NCI-H146 treated with DMSO at 0.1 percent for 48 hours (cell line): ENCODE results near the gene PBRM1.

ENCODE experiments used
- DNase-seq: peaks from one replicate; lab custom pipeline; 2025; ENCODE audit not compliant: unreplicated experiment; lab: John Stamatoyannopoulos, UW

PBRM1 gene

DNA sequence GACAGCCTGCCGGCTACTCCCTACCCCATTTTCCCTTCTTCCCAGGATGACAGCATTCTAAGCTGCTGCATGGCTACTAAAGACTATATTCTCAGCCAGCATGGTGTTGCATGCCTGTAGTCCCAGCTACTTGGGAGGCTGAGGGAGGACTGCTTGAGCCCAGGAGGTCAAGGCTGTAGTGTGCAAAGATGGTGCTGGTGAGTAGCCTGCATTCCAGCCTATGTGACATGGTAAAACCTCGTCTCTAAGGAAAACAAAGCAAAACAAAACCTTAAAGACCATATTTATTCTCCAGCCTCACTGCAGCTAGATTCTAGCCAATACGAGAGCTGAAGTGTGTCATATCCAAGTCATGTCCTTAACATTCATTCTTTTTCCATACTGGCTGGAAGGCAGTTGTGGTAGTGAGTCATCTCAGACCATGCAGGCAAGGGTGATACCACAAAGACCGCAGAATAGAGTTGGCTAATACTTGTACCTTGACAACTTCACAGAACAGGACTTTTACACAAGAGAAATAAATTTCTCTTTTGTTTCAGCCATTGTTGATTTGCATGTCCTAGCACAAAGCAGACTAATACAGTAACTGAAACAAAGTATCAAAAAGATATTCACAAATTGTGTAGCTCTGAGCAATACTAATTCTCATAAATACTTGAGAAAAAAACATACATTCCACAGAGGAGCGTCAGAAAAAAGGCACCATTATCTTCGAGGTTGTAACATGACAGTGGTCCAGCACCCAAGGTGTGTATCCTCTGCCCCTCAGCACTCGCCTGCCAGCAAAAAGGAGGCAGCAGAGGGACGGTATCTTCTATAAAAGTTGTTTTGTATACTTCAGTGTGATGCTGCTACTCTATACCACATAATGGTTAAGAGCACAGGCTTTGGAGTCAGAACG lies 14.8 kb downstream of the PBRM1 start:
- DNase-seq, result no peak

DNA sequence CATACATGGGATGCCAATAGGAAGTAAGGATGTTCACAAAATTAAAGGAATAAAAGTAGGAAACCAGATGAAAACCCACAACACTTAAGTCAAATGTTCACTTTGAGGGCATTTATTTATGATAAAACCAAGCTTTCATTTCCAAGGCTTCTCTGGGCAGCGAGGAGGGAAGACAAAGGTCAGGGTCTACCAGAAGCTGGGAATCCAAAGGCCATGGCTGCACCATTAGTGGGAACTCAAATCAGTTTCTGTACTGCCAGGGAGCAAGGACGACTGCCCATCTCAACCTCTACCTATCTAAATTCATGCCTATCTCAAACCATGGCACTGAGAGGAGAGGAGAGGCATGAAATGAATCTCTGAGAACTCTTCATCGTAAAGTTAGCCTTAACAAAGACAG lies 22.6 kb downstream of the PBRM1 start:
- DNase-seq, result no peak

DNA sequence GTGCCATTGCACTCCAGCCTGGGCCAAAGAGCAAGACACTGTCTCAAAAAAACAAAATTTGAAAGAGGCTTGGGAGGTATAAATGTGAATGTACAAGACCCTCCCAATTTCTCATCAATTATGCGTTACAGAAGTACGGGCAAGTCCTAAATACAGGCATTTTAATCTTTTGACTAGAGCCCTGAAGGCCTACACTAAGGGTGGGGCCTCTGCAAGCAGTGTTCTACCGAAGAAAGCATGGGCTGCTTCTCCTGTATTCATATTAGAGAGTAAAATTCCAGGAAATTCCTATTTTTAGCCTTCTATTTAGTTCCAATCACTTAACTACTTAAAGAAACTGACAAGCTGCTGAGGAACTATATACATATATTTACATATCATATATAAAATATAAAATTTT lies 25.7 kb downstream of the PBRM1 start:
- no peak for DNase-seq

DNA sequence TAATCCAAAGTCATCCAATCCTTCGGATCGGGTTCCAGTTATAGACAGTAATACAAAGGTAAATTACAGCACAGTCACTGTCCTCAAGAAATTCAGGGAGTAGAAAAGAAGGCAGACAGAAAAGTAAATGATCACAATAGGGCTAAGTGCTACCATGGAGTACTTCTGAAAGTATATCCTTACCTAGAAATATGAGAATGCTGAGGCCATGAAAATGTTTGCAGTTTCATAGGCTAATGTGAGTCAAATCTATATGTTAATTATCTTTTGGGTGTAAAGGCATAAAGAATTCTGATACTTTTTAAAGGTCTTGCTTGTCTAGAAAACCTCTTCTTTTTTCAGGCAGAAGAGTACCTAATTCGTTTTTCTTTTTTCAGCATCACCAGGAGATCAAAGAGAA lies 29.8 kb downstream of the PBRM1 start:
- no peak for DNase-seq

DNA sequence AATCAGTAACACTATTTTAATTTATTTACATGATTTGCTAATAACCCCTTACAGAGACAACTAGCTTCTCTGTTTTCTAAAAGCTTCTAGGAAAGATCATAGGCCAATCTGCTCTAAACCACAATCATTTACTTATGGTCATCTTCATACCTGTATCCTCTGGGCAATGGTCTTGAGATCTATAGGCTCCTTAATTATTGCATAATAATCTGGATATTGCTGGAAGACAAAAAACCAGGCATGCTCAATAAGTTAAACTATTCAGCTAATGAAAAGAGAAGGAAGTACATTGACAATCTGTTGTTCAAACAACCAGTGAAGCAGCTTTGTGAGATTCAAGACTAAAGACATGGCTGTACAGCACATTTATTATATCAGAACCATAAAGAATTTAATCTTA lies 34.1 kb downstream of the PBRM1 start:
- DNase-seq, result no peak

DNA sequence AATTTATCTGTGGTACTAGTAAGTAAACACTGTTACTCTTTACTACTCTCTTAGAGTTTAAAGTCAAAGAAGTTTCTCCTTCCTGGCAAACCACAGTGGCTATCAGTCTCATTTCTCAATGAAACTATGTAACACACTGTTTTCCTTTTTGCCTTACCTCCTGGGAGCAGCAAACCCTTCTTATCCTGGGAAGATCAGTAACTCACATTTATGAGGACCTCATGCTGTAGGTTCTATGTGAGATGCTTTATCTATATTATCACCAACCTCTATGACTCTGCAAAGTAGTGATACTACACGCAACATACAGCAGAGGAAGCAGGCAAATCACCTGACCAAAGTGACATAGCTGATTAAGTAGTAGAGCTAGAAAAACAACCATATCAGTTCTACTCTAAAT lies 35.3 kb downstream of the PBRM1 start:
- DNase-seq, result no peak

DNA sequence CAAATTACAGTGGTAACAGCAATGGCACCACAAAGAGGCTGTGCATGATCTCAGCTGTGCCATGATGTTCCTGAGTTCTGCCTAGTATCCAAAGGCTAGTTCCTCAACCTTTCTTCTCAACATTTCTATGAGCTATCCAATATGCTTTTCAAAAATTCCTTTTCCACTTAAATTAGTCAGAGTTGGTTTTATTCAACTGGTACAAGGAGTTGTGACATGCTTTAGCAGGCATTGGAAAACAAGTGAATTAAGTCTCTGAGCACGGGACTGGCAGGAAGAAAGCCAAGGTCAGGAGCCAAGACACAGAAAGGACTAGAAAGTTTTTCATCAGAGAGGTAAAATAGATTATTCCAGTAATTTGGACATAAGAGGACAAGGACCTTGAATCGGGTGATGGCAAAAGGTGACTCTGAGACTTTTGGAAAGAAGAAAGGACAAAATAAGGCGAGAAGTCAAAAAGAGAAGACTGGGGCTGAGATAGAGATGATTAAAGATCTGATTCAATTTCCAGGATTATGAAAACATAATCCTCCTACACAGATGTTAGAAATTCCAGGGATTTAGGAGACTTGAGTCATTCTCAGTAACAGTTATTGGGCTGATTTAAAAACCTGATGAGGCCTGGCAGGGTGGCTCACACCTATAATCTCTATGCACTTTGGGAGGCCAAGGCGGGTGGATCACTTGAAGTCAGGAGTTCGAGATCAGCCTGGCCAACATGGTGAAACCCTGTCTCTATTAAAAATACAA lies 36.1 kb downstream of the PBRM1 start:
- DNase-seq, result no peak

DNA sequence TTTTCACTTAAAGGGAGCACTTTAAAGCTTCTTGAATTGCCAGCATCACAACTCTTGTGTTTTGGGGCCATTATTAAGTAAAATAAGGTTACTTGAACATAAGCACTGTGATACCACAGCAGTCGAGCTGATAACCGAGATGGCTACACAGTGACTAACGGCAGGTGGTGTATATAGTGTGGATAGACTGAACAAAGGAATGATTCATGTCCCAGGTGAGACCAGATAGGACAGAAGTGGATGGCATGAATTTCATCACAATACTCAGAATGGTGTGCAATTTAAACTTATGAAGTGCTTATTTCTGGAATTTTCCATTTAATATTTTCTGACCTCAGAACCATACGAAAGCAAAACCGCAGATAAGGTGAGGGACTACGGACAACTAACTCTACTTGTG lies 40.2 kb downstream of the PBRM1 start:
- DNase-seq, result peak; percentile 13

DNA sequence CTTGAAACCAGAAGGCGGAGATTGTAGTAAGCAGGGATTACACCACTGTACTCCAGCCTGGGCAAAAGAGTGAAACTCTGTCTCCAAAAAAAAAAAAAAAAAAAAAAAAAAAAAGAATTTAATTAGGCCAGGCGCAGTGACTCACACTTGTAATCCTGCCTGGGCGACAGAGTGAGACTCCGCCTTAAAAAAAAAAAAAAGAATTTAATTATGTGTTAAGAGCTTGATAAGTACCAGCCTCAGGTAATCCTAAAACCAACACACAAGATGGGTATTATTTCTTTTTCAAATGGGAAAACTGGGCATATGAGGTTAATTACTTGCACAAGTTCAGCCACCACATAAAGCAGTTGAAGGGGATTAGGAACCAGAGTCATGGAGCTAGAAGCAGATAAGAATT lies 49.0 kb downstream of the PBRM1 start:
- peak; percentile 6 for DNase-seq

DNA sequence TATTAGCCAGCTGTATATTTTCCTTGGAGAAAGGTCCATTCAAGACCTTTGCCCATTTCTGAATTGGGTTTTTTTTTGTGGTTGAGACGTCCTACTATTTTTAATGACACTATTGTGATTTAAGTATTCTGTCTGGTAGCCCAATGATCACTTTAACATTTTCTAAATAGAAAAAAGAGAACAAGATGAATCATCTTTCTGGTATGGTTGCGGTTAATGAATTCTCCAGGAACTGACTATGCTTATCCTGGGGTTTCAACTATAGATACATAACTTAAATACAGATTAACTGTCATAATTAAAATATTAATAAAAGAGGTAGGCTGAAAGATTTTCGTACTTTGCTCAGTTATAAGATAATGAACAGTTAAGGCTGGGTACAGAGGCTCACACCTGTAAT lies 51.9 kb downstream of the PBRM1 start:
- no peak for DNase-seq

DNA sequence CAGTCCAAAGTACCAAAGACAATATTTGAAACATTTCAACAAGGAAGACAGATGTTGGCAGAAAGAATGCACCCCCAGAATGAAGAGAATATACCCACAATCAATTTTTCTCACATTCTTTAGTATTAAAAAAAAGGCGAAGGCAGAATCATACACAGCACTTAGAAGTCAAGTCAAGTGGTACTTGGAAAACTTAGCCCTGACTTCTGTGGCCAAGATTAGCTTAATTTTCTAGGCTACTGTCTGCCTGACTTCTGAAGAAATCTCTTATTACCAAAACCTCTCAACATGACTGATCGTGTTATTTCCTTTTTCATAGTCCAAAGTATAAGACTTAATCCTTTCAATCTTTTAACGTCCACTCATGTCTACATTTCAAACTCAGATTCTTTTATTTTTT lies 60.7 kb downstream of the PBRM1 start:
- DNase-seq, result no peak

DNA sequence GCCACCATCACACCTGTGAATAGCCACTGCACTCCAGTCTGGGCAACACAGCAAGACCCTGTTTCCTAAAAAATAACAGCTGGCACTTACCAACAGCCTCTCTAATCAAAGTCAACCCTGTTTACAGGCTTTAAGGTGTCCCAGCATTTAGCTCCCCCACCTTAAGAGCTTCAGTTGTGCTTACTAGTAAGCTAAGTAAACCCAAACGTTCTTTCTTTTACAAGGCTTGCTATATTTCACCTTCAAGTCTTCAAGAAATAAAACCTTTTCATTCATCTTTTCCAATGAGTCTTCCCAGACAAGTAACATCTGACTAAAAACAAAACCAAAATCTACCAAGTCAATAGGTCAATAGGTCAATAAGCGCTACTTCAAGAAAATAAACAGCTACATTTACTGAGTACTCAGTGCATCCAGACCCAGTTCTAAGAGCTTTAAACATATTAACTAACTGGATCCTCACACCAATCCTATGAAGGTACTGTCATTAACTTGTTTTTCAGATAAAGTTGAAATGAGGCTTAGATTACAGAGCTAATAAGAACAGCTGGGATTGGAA lies 62.4 kb downstream of the PBRM1 start:
- no peak for DNase-seq

DNA sequence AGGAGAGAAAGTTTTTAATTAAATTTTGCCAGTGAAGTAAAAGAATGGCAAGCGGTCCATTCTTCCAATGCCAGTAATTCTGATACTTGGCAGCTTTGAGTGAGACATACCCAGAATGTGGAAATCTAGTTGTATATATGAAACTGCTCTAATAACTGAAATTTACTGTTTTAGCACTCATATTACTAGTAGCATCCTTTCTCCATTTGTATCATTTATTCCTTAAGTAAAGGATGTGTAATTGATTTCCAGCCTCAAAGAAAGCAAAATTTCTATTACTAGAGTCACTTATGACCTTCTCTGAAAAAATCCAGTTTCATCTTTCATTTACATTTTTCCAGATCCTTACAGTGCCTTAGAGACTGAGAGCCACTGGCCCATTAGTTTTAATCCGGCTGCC lies 65.1 kb downstream of the PBRM1 start:
- DNase-seq, result no peak

DNA sequence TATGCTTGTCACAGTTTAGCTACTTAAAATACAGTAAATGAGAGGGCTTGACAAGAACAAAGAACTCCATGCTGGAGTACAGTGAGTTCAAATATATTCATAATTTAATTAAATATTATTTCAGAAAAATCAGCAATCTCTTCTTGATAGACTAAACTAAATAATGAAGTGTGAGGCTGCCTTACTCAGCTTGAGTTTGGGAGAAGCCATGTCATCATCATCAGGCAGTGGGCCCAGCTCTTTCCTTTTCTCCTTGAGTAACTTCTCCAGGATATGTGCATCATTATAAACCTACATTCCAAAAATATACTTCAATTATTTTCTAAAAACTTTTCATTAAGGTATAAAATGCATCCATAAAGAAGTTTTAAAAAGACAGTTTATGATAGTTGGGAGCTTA lies 70.5 kb downstream of the PBRM1 start:
- DNase-seq, result no peak

DNA sequence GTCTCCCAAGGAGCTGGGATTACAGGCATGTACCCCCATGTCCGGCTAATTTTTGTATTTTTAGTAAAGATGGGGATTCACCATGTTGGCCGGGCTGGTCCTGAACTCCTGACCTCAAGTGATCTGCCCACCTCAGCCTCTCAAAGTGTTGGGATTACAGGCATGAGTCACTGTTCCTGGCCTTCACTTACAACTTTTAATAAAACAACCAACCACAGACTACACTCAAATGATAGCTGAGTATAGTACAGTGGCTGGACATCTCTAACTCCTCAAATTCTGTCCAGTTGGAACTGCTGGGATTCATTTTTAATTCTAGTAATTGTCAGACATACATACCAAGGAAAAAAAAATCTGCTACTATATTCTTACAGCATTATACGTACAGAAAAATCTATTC lies 71.0 kb downstream of the PBRM1 start:
- no peak for DNase-seq

DNA sequence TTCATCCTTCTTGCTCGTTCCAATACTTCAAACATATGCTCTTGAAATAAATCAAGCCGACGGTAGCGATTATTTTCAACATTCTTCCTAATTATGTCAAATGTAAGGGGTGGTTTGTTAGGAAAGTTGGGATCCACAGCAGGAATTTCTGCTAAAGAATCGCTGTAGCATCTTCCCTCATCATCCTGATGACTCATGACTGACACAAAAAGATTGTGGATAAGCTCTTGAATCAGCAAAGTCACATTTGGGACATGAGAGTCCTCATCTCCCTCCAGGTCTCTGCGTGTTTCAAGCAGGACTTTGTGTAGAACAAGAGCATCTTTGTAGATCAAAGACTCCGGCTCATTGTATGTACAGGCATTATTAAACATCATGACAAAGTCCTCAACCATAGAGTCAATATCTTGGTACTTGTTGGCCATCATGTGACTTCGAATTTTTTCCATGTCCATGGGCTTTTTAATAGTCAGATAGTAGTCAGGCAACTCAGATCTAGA lies 76.3 kb downstream of the PBRM1 start:
- DNase-seq, result no peak

DNA sequence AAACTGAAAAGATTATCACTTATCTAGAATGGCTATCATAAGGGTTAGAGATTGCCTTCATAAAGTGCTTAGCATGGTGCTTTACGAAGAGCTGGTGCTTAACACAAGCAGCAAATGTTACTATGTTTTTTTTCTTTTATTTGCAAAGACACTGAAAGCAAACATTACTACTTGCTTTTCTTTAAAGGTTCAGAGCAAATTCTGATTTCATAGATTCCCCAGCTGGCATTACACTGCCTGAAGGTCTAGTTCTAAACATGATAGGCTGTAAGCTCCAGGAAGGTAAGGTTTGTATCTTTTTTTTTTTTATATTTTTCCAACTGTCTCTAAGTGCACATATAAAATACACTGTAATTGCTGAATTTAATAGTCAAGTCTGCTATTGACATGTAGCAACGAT lies 77.4 kb downstream of the PBRM1 start:
- DNase-seq, result no peak

DNA sequence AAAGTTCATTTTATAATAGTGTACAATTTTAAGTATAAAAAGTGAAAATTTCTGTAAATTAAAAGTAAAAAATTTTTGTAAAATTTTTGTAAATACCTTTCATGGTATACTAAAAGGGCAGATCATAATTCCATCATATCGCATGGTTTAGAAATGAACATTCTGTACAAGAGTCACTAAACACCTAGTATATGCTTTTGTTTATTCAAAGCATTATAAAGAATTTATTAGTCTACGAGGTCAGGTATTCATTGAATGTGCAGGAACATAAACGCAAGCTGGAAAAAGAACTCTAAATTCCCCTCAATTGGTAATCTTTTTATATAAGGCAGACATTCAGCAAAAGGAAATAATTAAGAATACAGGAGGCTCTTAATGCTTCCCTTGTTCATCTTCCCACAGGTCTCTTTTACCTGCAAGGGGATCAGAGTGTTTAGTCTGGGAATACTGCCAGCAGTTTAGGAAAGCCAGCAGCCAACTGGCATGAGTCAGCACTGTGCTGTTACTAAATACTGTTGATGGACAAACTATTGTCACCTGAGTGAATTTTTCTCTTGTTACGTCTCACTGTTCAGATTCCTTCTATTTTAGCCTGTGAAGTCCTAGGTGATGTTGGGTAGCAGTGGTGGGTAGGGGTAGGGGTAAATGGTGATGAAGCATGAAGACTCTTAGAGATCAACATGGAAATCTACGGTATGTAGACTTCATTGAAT lies 79.2 kb downstream of the PBRM1 start:
- no peak for DNase-seq

DNA sequence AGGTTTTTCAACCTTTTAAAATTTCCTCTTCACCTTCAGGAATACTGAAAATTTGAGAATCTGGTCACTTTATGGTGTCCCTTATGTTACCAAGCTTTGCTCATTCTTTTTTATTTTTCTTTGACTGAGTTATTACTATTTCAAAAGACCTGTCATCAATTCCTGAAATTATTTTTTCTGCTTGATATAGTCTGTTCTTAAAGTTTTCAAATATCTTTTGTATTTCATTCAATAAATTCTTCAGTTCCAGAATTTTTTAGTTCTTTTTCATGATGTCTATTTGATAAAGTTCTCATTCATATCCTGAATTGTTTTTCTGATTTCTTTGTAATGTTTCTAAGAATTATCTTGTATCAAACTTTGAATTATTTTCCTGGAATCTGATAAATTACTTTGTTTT lies 85.5 kb downstream of the PBRM1 start:
- DNase-seq, result no peak

DNA sequence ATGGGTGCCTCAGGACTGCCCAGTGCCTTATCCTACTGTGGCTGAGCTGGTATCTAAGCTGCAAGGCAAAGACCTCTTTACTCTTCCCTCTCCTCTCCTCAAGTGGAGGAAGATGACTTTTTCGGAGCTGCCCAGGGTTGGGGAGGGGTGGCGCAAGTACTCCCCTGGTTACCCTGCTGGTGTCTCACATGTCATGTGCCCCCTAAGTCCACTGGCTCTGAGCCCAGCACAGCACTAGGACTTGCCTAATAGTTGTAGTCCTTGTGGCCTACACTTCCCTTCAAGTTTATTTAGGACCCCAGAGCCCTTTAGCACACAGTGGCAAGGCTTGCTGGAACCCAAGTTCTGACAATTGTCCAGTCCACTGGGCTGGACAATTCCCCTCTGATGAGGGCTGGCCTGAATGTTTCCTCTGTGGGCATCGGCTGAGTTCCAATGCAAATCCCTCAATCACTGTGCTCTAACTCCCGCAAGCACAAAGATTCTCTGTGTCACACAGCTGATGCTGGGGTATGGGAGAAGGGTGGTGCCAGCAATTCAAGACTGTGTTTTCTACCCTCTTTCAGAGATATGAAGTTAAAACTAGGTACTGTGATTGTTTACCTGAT lies 89.0 kb downstream of the PBRM1 start:
- DNase-seq, result no peak

DNA sequence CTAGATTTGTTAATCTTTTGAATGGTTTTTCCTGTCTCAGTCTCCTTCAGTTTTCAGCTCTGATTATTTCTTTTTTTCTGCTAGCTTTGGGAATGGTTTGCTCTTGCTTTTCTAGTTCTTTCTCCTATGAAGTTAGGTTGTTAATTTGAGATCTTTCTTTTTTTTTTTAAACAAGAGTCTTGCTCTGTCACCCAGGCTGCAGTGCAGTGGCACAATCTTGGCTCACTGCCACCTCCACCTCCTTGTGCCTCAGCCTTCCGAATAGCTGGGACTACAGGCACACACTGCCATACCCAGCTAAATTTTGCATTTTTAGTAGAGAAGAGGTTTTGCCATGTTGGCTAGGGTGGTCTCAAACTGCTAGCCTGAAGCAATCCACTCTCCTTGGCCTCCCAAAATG lies 92.6 kb downstream of the PBRM1 start:
- no peak for DNase-seq
